HG02642 (cell line): ENCODE measurements around the gene XRCC2.
"Not testable (repeated sequence)": the region's sequence is repeated elsewhere in the genome, so short reads cannot be mapped to it uniquely, and the experiment has no call there.

ENCODE experiments used
- ATAC-seq: cut with Tn5 transposase; IDR thresholded peaks from one replicate; pipeline ENCODE4 v1.9.1; 2021; ENCODE audit warnings: mild to moderate bottlenecking; ENCODE audit not compliant: unreplicated experiment, poor library complexity

Gene XRCC2

DNA sequence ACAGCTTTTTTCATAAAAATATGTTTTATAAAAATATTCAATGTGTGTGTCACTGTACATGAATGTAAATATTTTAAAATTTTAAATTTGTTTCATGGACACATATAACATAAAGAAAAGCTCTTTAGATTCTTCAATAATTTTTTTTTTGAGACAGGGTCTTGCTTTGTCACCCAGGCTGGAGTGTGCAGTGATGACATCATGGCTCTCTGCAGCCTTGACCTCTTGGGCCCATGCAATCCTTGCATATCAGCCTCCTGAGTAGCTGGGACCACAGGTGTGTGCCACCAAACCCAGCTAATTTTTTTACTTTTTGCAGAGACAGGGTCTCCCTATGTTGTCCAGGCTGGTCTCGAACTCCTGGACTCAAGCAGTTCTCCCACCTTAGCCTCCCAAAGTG lies 9.9 kb downstream of the XRCC2 start:
- no peak for ATAC-seq

DNA sequence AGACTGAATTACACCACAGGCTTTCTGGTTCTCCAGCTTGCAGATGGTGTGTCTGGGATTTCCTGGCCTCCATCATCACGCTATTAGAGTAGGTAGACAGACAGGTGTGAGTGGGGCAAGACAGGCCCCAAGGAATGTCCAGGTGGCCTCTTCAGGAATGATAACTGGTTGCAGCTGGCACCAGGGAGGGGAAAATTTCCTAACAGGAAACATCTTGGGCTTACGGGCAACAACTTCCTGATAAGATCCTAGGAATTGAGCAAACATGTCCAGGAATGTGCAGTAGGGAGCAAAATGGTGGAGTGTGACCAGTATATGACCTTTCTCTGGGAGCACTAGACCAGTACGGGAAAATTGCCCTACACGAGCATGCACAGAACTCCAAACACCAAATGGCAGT lies 11.3 kb downstream of the XRCC2 start:
- no peak for ATAC-seq

DNA sequence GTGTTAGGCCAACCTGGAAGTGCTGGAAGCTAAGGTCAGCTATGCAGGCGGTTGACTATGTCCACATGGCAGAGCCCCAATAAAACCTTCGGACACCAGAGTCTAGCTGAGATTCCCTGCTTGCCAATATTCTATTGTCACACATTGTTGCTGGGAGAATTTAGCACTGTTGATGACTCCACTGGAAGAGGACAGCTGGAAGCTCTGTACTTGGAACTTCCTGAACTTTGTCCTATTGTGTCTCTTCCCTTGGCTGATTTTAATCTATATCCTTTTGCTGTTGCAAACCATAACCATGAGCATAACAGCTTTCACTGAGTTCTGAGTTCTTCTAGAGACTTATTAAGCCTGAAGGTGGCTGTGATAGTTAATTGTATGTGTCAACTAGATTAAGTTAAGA lies 12.0 kb downstream of the XRCC2 start:
- ATAC-seq, result no peak

DNA sequence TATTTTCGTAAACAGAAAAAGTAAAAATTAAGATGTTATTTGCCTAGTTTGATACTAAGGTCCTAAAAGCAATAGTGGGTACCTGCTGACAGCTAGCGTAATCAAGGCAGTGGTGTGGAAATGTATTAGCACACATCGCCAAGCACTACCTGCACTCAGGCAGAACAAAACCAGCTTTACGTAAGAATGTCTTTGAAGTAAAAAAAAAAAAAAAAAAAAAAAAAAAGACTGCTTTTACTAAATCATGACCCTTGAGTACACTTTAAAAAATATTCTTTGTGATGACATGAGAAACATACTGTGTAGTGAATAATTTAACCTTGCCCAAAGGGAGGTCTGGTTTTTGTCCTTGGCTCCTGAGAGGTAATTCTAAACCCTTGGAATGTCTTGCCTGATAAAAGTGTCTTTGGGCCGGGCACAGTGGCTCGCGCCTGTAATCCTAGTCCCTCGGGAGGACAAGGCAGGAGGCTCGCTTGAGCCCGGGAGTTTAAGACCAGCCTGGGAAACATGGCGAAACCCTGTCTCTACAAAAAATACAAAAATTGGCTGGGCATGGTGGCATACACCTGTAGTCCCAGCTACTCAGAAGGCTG lies 12.7 kb downstream of the XRCC2 start:
- no peak for ATAC-seq

DNA sequence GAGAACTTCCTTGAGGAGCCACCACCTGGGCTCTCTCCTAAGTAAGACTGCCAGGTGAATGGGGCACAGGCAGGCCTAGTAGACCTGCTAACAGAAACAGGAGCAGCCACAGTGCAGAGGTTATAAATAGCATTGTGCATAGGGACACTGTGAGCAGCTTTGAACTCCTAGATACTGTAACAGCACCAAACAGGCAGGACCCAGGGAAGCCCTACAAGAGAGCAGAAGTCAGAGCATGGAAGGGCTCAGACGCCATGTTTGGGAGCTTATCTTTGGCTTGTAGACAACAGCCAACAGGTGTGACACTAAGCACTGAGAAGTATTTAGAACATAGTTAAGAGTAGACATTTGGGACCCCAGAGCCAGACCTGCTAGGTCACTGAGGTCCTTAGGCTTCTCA lies 14.5 kb downstream of the XRCC2 start:
- ATAC-seq, result no peak

DNA sequence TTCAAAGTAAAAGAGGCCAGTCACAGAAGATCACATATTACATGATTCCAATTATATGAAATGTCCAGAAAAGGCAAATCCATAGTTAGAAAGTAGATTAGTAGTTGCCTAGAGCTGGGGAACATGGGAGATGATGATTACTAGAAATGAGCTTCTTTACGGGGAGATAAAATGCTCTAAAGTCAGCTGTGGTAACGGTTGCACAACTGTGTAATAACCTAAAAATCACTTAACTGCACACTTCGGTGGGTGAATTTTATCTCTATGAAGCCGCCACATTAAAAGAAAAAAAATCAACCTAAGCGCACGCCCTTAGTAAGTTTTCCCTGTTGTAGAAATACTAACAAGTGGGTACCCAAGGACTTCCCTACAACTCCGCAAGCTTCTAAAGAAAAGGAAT lies 15.9 kb downstream of the XRCC2 start:
- no peak for ATAC-seq

DNA sequence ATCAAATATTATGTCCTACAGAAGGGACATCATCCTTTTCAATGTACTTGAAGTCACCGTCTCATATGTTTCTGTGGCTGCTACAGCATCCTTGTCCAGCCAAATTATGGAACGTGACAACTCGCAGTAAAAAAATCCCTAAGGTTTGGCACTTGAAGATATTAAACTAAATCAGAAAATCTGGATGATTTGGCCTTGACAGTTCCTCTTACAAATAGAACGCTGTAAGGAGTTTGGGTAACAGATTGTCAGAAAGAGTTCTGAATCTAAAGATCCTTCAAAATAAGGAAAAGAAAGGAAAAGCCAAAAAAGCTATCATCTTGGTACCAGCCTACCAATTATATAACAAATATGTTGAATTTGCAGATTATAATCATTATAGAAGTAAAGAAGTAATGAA lies 21.0 kb downstream of the XRCC2 start:
- ATAC-seq, result no peak

DNA sequence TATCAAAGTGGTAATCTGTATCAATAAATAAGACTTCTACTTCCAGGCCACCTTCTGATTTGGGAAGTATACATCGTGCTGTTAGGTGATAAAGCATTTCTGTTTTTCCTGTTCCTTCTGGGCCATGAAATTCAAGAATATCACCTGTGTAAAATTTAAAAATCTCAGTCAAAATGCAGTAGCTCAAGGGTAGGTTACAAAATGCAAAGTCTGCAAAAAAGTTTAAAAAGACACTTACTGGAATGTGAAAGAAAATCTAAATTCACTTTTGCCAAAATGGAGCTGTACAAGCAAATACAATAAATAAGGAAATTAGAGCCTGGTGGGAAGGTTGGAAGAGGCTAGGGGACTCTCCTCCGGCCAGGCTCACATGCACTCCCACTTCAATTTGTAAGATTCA lies 26.7 kb downstream of the XRCC2 start:
- ATAC-seq, result no peak

DNA sequence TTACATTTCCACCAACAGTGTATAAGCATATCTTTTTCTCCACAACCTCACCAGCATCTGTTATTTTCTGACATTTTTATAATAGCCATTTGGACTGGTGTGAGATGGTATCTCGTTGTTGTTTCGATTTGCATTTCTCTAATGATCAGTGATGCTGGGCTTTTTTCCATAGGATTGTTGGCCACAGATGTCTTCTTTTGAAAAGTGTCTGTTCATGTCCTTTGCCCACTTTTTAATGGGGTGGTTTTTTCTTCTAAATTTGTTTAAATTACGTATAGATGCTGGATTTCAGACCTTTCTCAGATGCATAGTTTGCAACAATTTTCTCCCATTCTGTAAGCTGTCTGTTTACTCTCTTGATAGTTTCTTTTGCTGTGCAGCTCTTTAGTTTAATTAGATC lies 28.9 kb downstream of the XRCC2 start:
- ATAC-seq, result no peak

DNA sequence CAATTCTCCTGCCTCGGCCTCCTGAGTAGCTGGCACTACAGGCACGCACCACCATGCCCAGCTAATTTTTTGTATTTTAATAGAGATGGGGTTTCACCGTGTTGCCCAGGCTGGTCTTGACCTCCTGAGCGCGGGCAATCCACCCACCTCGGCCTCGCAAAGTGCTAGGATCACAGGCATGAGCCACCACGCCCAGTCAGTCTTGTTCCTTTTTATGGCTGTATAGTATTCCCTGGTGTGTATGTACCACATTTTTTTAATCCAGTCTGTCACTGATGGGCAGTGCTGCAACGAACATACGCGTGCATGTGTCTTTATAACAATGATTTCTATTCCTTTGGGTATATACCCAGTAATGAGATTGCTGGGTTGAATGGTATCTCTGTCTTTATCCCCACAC lies 29.4 kb downstream of the XRCC2 start:
- not testable (repeated sequence) for ATAC-seq

DNA sequence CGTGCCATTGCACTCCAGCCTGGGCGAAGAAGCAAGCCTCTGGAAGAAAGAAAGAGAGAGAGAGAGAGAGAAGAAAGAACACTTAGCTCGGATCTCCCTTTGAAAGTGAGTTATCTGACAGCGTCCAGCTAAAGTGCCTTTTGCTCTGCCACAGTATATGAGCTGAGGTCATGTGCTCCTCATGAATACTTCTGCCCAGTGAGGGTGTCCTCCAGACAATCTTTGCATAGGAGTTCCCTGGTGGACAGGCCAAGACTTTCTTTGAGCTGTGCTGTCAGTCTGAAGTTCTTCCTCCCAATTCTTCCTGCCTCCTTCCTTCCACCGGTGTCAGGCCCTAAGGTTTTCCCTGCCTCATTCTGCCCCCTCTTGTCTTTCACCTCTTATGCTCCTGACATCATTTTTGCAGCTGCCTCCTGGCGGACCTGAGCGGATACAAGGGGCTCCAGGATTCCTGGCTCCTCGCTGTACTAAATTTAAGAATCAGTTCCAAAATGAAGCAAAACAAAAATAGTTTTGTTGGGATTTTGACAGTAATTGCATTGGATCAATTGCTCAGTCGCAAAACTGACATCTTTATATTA lies 31.9 kb downstream of the XRCC2 start:
- ATAC-seq, result no peak

DNA sequence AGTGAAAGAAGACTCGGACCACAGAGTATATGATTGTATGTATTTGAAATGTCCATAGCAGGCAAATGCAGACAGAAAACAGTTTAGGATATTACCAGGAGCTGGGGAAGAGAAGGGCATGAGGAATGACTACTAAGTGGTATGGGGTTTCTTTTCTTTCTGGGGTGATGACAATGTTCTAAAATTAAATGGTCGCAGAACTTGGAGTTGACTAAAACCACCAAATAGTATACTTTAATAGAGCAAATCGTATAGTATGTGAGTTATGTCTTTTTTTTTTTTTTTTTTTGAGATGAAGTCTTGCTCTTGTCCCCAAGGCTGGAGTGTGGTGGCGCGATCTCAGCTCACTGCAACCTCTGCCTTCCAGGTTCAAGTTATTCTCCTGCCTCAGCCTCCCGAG lies 34.6 kb downstream of the XRCC2 start:
- ATAC-seq, result no peak

DNA sequence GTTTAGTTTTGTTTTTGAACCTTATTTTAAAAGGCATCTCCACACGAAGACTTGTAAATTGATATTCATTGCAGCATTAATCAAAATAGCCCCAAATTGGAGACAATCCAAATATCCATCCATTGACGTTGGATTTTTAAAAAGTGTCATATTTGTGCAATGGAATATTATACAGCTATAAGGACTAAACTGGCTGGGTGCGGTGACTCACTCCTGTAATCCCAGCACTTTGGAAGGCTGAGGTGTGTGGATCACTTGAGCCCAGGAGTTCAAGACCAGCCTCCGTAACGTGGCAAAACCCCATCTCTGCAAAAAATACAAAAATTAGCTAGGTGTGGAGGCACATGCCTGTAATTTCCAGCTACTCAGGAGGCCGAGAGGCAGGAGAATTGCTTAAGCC lies 35.1 kb downstream of the XRCC2 start:
- no peak for ATAC-seq

DNA sequence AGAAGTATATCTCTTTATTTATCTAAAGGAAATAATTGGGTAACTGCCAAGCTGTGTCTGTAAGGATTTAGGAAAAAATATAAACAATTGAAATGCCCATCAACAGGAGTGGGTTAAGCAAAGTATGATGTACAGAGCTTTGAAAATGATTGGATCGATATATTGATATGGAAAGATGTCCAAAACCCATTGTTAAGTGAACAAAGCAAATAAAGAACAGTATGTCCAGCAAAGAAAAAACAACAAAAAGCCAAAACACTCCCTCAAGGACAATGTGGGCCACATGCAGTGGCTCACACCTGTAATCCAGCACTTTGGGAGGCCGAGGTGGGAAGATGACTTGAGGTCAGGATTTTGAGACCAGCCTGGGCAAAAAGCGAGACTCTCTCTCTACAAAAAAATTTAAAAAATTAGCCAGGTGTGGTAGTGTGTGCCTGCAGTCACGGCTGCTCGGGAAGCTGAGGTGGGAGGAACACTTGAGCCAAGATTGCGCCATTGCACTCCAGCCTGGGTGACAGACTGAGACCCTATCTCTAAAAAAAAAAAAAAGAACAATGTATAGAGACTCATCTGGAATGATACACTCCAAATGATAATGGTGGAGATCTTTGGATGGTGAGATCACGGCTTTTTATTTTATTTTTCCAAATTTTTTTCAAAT lies 37.9 kb downstream of the XRCC2 start:
- ATAC-seq, result no peak

DNA sequence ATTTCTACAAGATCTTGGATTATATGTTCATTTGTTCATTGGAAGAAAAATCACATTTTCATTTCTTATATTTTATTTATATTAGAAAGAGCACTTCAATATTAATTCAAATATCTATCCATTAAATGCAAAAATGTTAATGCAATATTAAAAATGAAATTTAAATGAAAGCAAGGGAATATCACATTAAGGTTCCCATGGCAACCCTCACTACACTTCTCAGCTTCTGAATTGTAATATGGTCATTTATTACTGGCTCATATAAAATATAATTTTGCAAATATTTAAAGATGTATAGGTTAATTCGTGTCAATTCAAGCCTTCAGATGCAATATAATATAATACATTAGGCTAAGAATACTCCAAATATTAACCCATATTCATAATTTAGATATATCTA lies 38.8 kb downstream of the XRCC2 start:
- ATAC-seq, result no peak

DNA sequence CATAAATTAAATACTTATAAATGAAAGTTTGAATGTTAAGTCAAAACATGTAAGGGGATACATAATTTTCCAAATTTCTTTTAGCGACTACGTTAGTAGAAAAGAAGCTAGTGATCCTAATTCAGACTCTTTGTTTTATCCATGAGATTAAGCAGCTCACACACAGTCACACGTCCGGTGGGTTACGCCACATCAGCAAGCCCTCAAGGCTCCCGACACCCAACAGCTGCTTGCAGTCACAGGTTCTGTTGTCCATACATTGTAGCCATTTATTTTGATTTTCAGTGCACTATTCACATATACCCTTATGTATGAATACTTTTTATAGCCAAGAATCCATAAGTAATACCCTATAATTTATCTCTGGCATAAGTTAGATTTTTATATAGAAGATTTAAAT lies 39.5 kb downstream of the XRCC2 start:
- ATAC-seq, result no peak

DNA sequence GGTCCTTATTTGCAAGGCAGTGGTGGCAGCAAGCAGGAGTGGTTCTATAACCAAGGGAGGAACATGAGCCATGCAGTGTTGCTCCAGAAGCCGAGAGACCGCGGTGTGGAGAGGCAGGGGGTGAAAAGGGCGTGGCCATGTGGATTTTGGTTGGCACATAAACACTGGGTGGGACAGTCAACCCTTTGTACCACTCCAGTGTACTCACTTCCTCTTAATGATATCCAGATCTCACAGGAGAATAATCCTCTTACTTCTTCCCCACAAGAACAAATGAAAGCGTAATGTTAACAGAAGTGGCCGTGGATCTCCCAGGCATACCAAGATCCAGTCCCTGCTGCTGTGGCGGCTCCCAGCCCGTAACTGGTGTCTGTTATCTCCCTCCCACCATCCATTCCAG lies 42.4 kb downstream of the XRCC2 start:
- no peak for ATAC-seq

DNA sequence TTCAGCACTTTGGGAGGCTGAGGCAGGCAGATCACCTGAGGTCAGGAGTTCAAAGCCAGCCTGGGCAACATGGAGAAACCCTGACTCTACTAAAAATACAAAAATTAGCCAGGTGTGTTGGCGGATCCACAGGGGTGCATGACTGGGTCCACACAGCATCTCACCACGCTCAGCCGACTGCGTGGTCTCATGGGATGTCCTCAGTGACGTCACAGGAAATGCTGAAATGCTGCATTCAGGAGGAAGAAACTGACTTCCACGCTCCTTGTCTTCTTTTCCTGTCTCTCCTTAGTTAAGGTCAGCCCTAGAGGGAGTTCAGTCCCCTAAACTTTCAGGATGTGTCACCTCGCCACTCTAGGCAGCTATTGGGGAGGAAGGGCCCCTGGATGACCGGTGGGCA lies 42.9 kb downstream of the XRCC2 start:
- ATAC-seq, result no peak

DNA sequence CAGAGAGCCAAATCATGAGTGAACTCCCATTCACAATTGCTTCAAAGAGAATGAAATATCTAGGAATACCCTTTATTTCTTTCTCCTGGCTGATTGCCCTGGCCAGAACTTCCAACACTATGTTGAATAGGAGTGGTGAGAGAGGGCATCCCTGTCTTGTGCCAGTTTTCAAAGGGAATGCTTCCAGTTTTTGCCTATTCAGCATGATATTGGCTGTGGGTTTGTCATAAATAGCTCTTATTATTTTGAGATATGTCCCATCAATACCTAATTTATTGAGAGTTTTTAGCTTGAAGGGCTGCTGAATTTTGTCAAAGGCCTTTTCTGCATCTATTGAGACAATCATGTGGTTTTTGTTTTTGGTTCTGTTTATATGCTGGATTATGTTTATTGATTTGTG lies 47.2 kb downstream of the XRCC2 start:
- ATAC-seq, result not testable (repeated sequence)

DNA sequence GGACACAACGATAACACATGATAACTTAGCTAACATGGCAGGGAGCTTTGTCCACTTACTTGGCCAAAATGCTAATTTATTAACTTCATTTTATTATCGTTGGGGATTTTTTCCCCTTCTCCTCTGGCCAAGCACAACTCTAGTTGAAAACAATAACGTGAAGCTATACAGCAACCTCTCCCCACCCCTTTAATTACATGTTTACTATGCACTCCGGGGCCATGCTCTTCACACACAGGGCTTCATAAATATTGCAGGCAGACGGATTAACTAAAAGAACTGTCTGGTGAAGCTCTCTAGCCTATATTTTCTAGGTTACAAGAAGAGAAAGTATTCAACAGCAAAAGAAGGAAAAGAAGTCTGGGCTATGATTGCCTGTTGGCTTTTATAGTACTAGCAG lies 51.7 kb downstream of the XRCC2 start:
- ATAC-seq, result no peak

DNA sequence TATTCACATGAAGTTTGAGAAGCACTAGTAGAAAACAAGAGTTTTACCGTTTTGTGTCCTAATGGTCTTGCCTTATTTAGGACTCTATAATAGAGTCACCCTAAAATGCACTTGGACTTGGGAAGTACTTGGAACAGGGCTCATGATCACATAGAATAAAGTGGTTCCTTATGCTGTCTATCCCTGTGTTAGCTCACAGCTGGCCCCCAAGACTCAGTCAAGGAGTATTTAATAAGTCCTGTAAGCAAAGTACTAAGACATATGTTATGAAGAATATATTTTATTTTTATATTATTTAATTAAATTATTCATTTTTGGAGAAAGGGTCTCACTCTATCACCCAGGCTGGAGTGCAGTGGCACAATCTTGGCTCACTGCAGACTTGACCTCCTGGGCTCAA lies 54.5 kb downstream of the XRCC2 start:
- no peak for ATAC-seq

DNA sequence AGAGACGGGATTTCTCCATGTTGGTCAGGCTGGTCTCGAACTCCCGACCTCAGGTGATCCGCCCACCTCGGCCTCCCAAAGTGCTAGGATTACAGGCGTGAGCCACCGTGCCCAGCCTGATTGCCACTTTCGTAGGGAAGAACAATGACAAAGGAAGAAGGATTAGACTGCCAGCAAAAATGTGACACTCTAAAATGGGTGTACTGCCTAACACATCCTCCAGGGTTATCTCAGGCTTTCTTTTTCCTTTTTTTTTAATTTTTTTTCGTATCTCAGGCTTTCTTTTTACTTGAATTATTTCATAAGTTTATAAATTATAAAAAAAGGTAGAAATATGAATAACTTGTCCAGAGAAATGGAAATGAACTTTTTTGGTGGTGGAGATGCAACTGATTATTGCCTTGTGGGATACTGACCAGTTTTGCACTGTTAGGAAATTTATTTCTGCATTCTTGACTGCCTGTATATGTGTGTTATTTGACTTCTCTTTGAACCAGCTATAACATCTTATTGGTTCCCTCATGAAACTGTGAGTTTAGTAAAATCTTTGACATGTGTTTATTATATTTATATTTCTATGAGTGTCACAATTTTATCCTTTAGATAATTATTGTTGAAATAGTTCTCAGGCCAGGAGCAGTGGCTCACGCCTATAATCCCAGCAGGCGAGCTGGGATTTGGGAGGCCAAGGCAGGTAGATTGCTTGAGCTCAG lies 56.8 kb downstream of the XRCC2 start:
- no peak for ATAC-seq
